Urinary bladder (tissue), 4 donors: ENCODE measurements around the gene FAM78B. TPM values are rescaled to one million over a fixed set of nuclear protein-coding genes. Genes with fewer than 3 reads are reported as not detected.

Experiments
- DNase-seq: peaks from one replicate; pipeline ENCODE4 v3.0.0-alpha.2; 2015; ENCODE audit errors: extremely low spot score
- H3K27ac ChIP-seq: one replicate; pipeline ENCODE4 v1.5.1; 2013; ENCODE audit warnings: low read depth, mild to moderate bottlenecking, moderate library complexity
- H3K36me3 ChIP-seq: one replicate; pipeline ENCODE4 v1.6.1; 2013; ENCODE audit warnings: mild to moderate bottlenecking, moderate library complexity; ENCODE audit not compliant: insufficient read depth
- H3K4me1 ChIP-seq: one replicate; pipeline ENCODE4 v1.6.1; 2013; ENCODE audit warnings: mild to moderate bottlenecking, moderate library complexity; ENCODE audit not compliant: insufficient read depth
- H3K4me3 ChIP-seq: one replicate; pipeline ENCODE4 v1.5.1; 2013; ENCODE audit warnings: low read depth, low read length
- WGBS: extraction: QIAGEN DNeasy Blood & Tissue Kit; methylation state at CpG from one replicate; pipeline ENCODE4 v1.1.7; 2013; 5-methylcytosine and 5-hydroxymethylcytosine counted together
- polyA plus RNA-seq: library from polyadenylated mRNA; stranded (reverse); fragments of 200-250 nt; gene quantifications from one replicate; pipeline ENCODE4 v1.2.3, GENCODE V29; 2013
- total RNA-seq: library from RNA; depleted of rRNA; stranded (reverse); fragments of >200 nt; gene quantifications from one replicate; pipeline ENCODE4 v1.2.3, GENCODE V29; 2014
- donor health status: healthy with polysubstance abuse.
- donor health status: healthy.

The FAM78B gene
- total and polyA plus RNA-seq, 2 donors = 1.1 to 1.4 TPM

GRCh38 chr1:166152978-166153377, 13.8 kb downstream of the FAM78B start:
- DNase-seq = no peak
- 73% methylated on average over 2 of the region's 2 CpGs for WGBS
- H3K4me1 ChIP-seq = no peaks in the 10 kb centered on the region
- H3K27ac ChIP-seq = no peak overlapping the region
- no peak overlapping the region for H3K4me3 ChIP-seq
- H3K36me3 ChIP-seq = no peaks in the 10 kb centered on the region

GRCh38 chr1:166151804-166152203, 15.0 kb downstream of the FAM78B start:
- Histone ChIP-seq H3K36me3 (no peaks in the 10 kb centered on the region), H3K4me3 (no peak overlapping the region), H3K27ac (no peak overlapping the region), H3K4me1 (no peaks in the 10 kb centered on the region)
- no peak for DNase-seq
- WGBS = 90% methylated on average over 5 of the region's 5 CpGs

- Histone ChIP-seq H3K36me3 (no peaks in the 10 kb centered on the region), H3K4me3 (no peak overlapping the region), H3K27ac (no peak overlapping the region), H3K4me1 (no peaks in the 10 kb centered on the region)
- 14% methylated on average over 1 of the region's 1 CpG for WGBS
- DNase-seq = no peak
Measured at GRCh38 chr1:166145499-166145898, 21.3 kb downstream of the FAM78B start.

GRCh38 chr1:166141969-166142368, 24.8 kb downstream of the FAM78B start:
- H3K36me3 ChIP-seq = no peaks in the 10 kb centered on the region
- H3K27ac ChIP-seq = no peak overlapping the region
- no peaks in the 10 kb centered on the region for H3K4me1 ChIP-seq
- DNase-seq = no peak
- no peak overlapping the region for H3K4me3 ChIP-seq

GRCh38 chr1:166140251-166140650, 26.6 kb downstream of the FAM78B start:
- Histone ChIP-seq H3K4me3 (no peak overlapping the region), H3K36me3 (no peaks in the 10 kb centered on the region), H3K4me1 (no peaks in the 10 kb centered on the region), H3K27ac (no peak overlapping the region)
- no peak for DNase-seq
- 30% methylated on average over 6 of the region's 6 CpGs for WGBS

DNA sequence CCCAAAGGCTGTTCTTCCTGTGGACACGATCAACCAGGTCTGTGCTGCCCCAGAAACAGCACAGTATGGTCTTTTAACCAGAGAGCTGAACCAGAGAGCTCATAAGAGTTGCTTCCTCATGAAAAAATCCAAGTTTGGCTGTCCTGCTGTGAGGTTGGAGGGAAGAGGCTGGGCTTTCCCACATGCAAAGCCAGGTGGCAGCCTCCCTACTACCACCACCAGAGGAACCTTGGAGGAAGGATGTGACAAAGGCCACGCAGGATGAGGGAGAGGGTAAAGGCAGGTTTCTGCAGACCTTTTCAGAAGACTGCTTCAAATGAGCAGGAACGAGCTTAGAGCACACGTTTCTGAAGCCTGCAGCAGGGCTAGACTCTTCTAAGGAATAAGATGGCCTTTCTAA, 27.1 kb downstream of the FAM78B start:
- Histone ChIP-seq H3K4me1 (no peaks in the 10 kb centered on the region), H3K27ac (no peak overlapping the region), H3K4me3 (no peak overlapping the region), H3K36me3 (no peaks in the 10 kb centered on the region)
- no peak for DNase-seq
- 52% methylated on average over 4 of the region's 4 CpGs for WGBS

- no peaks in the 10 kb centered on the region for H3K36me3 ChIP-seq
- H3K27ac ChIP-seq = no peak overlapping the region
- DNase-seq = no peak
- H3K4me3 ChIP-seq = no peak overlapping the region
- H3K4me1 ChIP-seq = no peaks in the 10 kb centered on the region
- WGBS = 67% methylated on average over 5 of the region's 5 CpGs
Measured at GRCh38 chr1:166136699-166137401, 30.0 kb downstream of the FAM78B start.

- Histone ChIP-seq H3K4me3 (no peak overlapping the region), H3K36me3 (no peaks in the 10 kb centered on the region), H3K4me1 (no peaks in the 10 kb centered on the region), H3K27ac (no peak overlapping the region)
- 21% methylated on average over 3 of the region's 3 CpGs for WGBS
- DNase-seq = no peak
Measured at GRCh38 chr1:166136222-166136621, 30.6 kb downstream of the FAM78B start.

DNA sequence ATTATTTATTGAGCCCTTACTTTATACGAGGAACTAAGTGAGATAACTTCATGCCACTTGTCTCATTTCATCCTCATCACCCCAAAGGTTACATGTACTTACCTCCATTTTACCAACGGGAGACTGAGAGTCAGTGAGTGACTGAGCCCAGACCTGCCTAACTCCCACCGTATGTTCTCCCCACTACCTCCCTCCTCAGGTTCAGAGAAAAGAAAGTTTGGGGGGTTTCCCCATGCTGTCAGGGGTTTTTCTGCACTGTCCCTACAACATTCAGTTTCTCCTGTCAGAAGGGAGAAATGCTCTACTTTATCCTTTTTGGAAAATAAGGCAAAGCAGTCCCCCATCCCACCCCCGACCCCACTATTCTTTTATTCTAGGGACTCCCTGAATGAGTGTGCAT, 32.9 kb downstream of the FAM78B start:
- H3K4me3 ChIP-seq = no peak overlapping the region
- WGBS = 75% methylated on average over 4 of the region's 4 CpGs

DNA sequence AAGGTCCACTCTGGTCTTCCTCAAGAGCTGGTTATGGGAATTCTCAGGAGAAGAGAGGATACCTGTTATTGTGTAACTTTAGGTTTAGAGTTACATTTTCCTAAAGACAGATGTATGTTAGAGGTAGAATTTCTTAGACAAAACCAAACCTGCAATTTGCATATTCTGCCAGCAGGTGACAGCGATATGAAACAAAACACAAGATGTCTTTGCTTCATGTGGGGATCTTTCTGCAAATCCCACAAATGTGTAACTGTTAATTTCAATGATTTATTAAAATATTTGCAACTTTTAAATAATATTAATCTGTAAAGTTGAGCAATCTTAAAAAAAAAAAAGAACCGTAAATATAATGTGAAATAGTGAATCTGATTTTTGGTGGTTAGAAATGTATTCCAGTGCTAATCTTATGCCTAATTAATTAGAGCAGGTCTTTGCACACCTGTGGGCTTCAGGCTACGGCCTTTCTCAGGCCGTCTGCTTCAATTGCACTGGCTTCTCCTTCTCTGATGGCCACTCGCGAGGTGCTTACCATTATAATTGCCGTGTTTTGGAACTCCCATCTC, 33.4 kb downstream of the FAM78B start:
- H3K27ac ChIP-seq = no peak overlapping the region
- no peak overlapping the region for H3K4me3 ChIP-seq
- no peaks in the 10 kb centered on the region for H3K4me1 ChIP-seq
- DNase-seq = no peak
- H3K36me3 ChIP-seq = no peaks in the 10 kb centered on the region
- WGBS = 90% methylated on average over 7 of the region's 7 CpGs

More for the DNA sequence above, 32.9 kb downstream of the FAM78B start:
- no peak overlapping the region for H3K27ac ChIP-seq
- no peaks in the 10 kb centered on the region for H3K36me3 ChIP-seq
- H3K4me1 ChIP-seq = no peaks in the 10 kb centered on the region
- DNase-seq = no peak

- H3K27ac ChIP-seq = no peak overlapping the region
- no peaks in the 10 kb centered on the region for H3K36me3 ChIP-seq
- no peak overlapping the region for H3K4me3 ChIP-seq
- no peak for DNase-seq
- no peaks in the 10 kb centered on the region for H3K4me1 ChIP-seq
Measured at GRCh38 chr1:166132496-166132895, 34.3 kb downstream of the FAM78B start.

DNA sequence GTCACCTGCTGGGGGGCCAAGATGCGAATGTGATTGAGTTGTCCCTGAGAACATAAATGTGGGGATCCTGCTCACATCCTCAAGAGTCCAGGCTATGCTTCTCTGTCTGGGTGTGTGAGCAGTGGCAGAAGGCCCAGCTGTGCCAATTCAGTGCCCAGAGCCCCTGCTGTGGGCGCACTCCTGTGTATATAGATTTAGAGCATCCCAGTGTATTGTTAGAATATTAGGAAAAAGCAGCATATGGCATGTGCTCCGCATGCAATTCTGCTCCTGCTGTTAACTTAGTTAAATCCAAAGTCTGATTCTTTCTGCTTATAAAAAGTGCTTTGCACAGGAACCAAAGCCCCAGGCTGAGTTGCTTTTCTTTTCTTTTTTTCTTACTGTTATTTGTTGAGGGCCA, 37.8 kb downstream of the FAM78B start:
- no peak for DNase-seq
- no peak overlapping the region for H3K27ac ChIP-seq
- 92% methylated on average over 3 of the region's 3 CpGs for WGBS
- no peaks in the 10 kb centered on the region for H3K4me1 ChIP-seq
- no peak overlapping the region for H3K4me3 ChIP-seq
- H3K36me3 ChIP-seq = no peaks in the 10 kb centered on the region

GRCh38 chr1:166128195-166128594, 38.6 kb downstream of the FAM78B start:
- 90% methylated on average over 1 of the region's 1 CpG for WGBS
- Histone ChIP-seq H3K4me3 (no peak overlapping the region), H3K36me3 (no peaks in the 10 kb centered on the region), H3K27ac (no peak overlapping the region), H3K4me1 (no peaks in the 10 kb centered on the region)
- no peak for DNase-seq

DNA sequence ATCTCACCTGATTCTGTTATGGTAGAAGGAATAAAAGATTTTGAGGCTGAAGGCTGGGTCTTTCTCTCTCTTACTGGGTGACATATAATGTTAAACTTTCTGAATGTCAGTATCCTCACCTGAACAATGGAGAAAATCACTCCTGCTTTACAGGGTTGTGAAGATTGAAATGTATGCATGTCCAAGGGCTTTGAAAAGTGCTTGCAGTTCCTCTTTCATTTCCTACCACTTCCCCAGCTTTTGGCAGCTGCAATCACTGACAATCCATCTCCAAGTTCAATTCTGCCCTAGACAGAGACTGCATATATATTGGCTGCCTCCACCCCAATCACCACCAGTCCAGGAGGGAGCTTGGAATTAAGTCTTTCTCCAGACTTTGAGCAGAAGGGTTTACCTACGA, 39.8 kb downstream of the FAM78B start:
- Histone ChIP-seq H3K36me3 (no peaks in the 10 kb centered on the region), H3K4me3 (no peak overlapping the region), H3K4me1 (no peaks in the 10 kb centered on the region), H3K27ac (no peak overlapping the region)
- no peak for DNase-seq
- 79% methylated on average over 1 of the region's 1 CpG for WGBS
